H9 (cell line): ENCODE data around the gene BRD3OS. TPM values are rescaled to one million over a fixed set of nuclear protein-coding genes. Genes with fewer than 3 reads are reported as not detected.
"Not testable (repeated sequence)": the region's sequence is repeated elsewhere in the genome, so short reads cannot be mapped to it uniquely, and the experiment has no call there.

Source experiments
- DNase-seq: peaks from one replicate; pipeline ENCODE4 v3.0.0-alpha.2; 2017
- H2AFZ ChIP-seq: one replicate; pipeline ENCODE4 v1.6.1; 2013; ENCODE audit warnings: mild to moderate bottlenecking, low read length, control low read depth, moderate library complexity
- H2AK5ac ChIP-seq: 2 replicates; pipeline ENCODE4 v1.6.1; 2013; ENCODE audit warnings: low read length, control low read depth, mixed read lengths; ENCODE audit not compliant: insufficient read length
- H2BK120ac ChIP-seq: one replicate; pipeline ENCODE4 v1.6.1; 2013; ENCODE audit warnings: low read depth, mild to moderate bottlenecking, low read length, control low read depth, inconsistent platforms; ENCODE audit not compliant: poor library complexity, severe bottlenecking
- H2BK12ac ChIP-seq: 2 replicates; pipeline ENCODE4 v1.6.1; 2013; ENCODE audit warnings: low read length, control low read depth, mixed read lengths, low read depth; ENCODE audit not compliant: insufficient read length
- H2BK15ac ChIP-seq: 2 replicates; pipeline ENCODE4 v1.6.1; 2013; ENCODE audit warnings: low read depth, low read length, control low read depth
- H2BK20ac ChIP-seq: one replicate; pipeline ENCODE4 v1.6.1; 2013; ENCODE audit warnings: low read depth, mild to moderate bottlenecking, low read length, control low read depth, inconsistent platforms; ENCODE audit not compliant: poor library complexity, severe bottlenecking
- H2BK5ac ChIP-seq: 2 replicates; pipeline ENCODE4 v1.6.1; 2013; ENCODE audit warnings: low read length, control low read depth, mixed read lengths; ENCODE audit not compliant: insufficient read length
- H3K14ac ChIP-seq: 2 replicates; pipeline ENCODE4 v1.6.1; 2013; ENCODE audit warnings: low read length, control low read depth; ENCODE audit not compliant: insufficient read depth
- H3K18ac ChIP-seq: 2 replicates; pipeline ENCODE4 v1.6.1; 2013; ENCODE audit warnings: low read depth, mild to moderate bottlenecking, mixed read lengths, low read length, control low read depth; ENCODE audit not compliant: insufficient read length
- H3K23ac ChIP-seq: 2 replicates; pipeline ENCODE4 v1.6.1; 2013; ENCODE audit warnings: low read length, control low read depth, mixed read lengths, low read depth; ENCODE audit not compliant: insufficient read length
- H3K23me2 ChIP-seq: 2 replicates; pipeline ENCODE4 v1.6.1; 2013; ENCODE audit warnings: low read depth, mild to moderate bottlenecking, mixed read lengths, low read length, control low read depth; ENCODE audit not compliant: insufficient read length, poor library complexity, severe bottlenecking
- H3K27ac ChIP-seq: 2 replicates; pipeline ENCODE4 v1.5.1; 2013; ENCODE audit warnings: low read length, control low read depth, mixed read lengths, low read depth; ENCODE audit not compliant: insufficient read length
- H3K27me3 ChIP-seq: 2 replicates; pipeline ENCODE4 v1.6.1; 2013; ENCODE audit warnings: low read length, control low read depth, inconsistent platforms; ENCODE audit not compliant: insufficient read depth
- H3K4ac ChIP-seq: 2 replicates; pipeline ENCODE4 v1.6.1; 2013; ENCODE audit warnings: low read depth, mild to moderate bottlenecking, control low read depth, inconsistent platforms, low read length, moderate library complexity
- H3K4me1 ChIP-seq: 2 replicates; pipeline ENCODE4 v1.6.1; 2013; ENCODE audit warnings: low read length, control low read depth, inconsistent platforms; ENCODE audit not compliant: insufficient read depth
- H3K4me2 ChIP-seq: 2 replicates; pipeline ENCODE4 v1.6.1; 2013; ENCODE audit warnings: low read length, control low read depth, mixed read lengths; ENCODE audit not compliant: insufficient read length, insufficient read depth
- H3K56ac ChIP-seq: 2 replicates; pipeline ENCODE4 v1.6.1; 2013; ENCODE audit warnings: low read depth, mild to moderate bottlenecking, mixed read lengths, low read length, control low read depth; ENCODE audit not compliant: insufficient read length
- H3K79me1 ChIP-seq: 2 replicates; pipeline ENCODE4 v1.6.1; 2013; ENCODE audit warnings: low read depth, mild to moderate bottlenecking, moderate library complexity, low read length, control low read depth, inconsistent platforms; ENCODE audit not compliant: insufficient read depth, poor library complexity, severe bottlenecking
- H3K79me2 ChIP-seq: 2 replicates; pipeline ENCODE4 v1.6.1; 2013; ENCODE audit warnings: low read length, control low read depth, inconsistent platforms; ENCODE audit not compliant: insufficient read depth
- H3K9ac ChIP-seq: 2 replicates; pipeline ENCODE4 v1.6.1; 2013; ENCODE audit warnings: low read length, control low read depth, mixed read lengths; ENCODE audit not compliant: insufficient read length; ENCODE audit errors: extremely low read depth
- H3K9me3 ChIP-seq: one replicate; pipeline ENCODE4 v1.6.1; 2013; ENCODE audit warnings: low read depth, low read length, inconsistent platforms; ENCODE audit not compliant: control insufficient read depth
- H3T11ph ChIP-seq: one replicate; pipeline ENCODE4 v1.6.1; 2013; ENCODE audit warnings: mild to moderate bottlenecking, low read length, control low read depth, inconsistent platforms
- H4K20me1 ChIP-seq: one replicate; pipeline ENCODE4 v1.6.1; 2013; ENCODE audit not compliant: control insufficient read depth, insufficient read length, insufficient read depth
- H4K5ac ChIP-seq: 2 replicates; pipeline ENCODE4 v1.6.1; 2013; ENCODE audit warnings: low read depth, mild to moderate bottlenecking, mixed read lengths, low read length, control low read depth; ENCODE audit not compliant: insufficient read length
- H4K8ac ChIP-seq: replicated peaks from 2 replicates; pipeline ENCODE4 v1.6.1; 2013; ENCODE audit warnings: low read length, control low read depth, mixed read lengths, low read depth; ENCODE audit not compliant: insufficient read length
- H4K91ac ChIP-seq: 2 replicates; pipeline ENCODE4 v1.6.1; 2013; ENCODE audit warnings: low read depth, mild to moderate bottlenecking, moderate library complexity, mixed read lengths, low read length, control low read depth; ENCODE audit not compliant: insufficient read length
- H3K27ac Mint-ChIP-seq, 3 experiments: 2 replicates in 2 of 3; 3 replicates in 1 of 3; pipeline ENCODE4 v1.8.0; 2020 to 2021; ENCODE audit warnings: mixed read lengths in 3 of 3, mild to moderate bottlenecking in 1 of 3, moderate library complexity in 1 of 3
- H3K27me3 Mint-ChIP-seq: 2 replicates; pipeline ENCODE4 v1.8.0; 2021; ENCODE audit warnings: low read depth, mild to moderate bottlenecking, moderate library complexity, mixed read lengths
- H3K36me3 Mint-ChIP-seq, 3 experiments: 2 replicates in 2 of 3; 3 replicates in 1 of 3; pipeline ENCODE4 v1.8.0; 2020 to 2021; ENCODE audit warnings: low read depth in 3 of 3, mixed read lengths in 3 of 3; ENCODE audit not compliant: insufficient read depth in 1 of 3
- H3K4me1 Mint-ChIP-seq, 2 experiments: 2 replicates each; pipeline ENCODE4 v1.8.0; 2020; ENCODE audit warnings: mixed read lengths in 2 of 2
- H3K4me3 Mint-ChIP-seq, 2 experiments: 2 replicates in 1 of 2; 3 replicates in 1 of 2; pipeline ENCODE4 v1.8.0; 2020 to 2021; ENCODE audit warnings: mild to moderate bottlenecking in 2 of 2, mixed read lengths in 2 of 2, moderate library complexity in 1 of 2
- H3K9me3 Mint-ChIP-seq, 2 experiments: 2 replicates in 1 of 2; 3 replicates in 1 of 2; pipeline ENCODE4 v1.8.0; 2020; ENCODE audit warnings: mild to moderate bottlenecking in 2 of 2, mixed read lengths in 2 of 2, moderate library complexity in 1 of 2
- CTCF ChIP-seq: fragments of 200-600 bp; sonication (generic); conservative IDR thresholded peaks from 3 replicates; pipeline ENCODE4 v1.8.0; 2021; ENCODE audit warnings: antibody characterized with exemption, mild to moderate bottlenecking
- WGBS: extraction: QIAGEN DNeasy Blood & Tissue Kit; methylation state at CpG from one replicate; pipeline ENCODE4 v1.1.7; 2013; ENCODE audit warnings: missing lambda C conversion rate, low lambda C conversion rate, mixed read lengths; ENCODE audit not compliant: insufficient read length; ENCODE audit errors: extremely low coverage; 5-methylcytosine and 5-hydroxymethylcytosine counted together
- total RNA-seq: library from RNA; stranded (reverse); gene quantifications from 2 replicates; pipeline ENCODE4 v1.2.1, GENCODE V29; 2021

Gene BRD3OS
- total RNA-seq, 1 experiment from 2014 or later: 16.4 TPM

GRCh38 chr9:133987946-133988665, 37.2 kb upstream of the BRD3OS start:
- WGBS: no CpG with 5 or more reads among the region's 16 CpGs
- peaks cover 32 to 39% of the 10 kb centered on the region in 2 experiments for H3K4me1 Mint-ChIP-seq
- no peak for TF ChIP-seq CTCF
- H3K23me2 ChIP-seq: peaks cover 10% of the 10 kb centered on the region
- H3K9me3 Mint-ChIP-seq: no peaks in the 10 kb centered on the region; a peak in 1 of 5 replicates
- H3K9me3 ChIP-seq: no peaks in the 10 kb centered on the region
- H3K27ac ChIP-seq: no peak overlapping the region
- H3K14ac ChIP-seq: no peak overlapping the region
- no peak overlapping the region for H4K91ac ChIP-seq
- H3K18ac ChIP-seq: no peak overlapping the region
- H3K4me2 ChIP-seq: no peak overlapping the region
- DNase-seq: no peak
- H3K27me3 Mint-ChIP-seq: no peaks in the 10 kb centered on the region
- no peak overlapping the region for H2AK5ac ChIP-seq
- H3K27ac Mint-ChIP-seq: no peak overlapping the region
- H3K79me2 ChIP-seq: peaks cover 38% of the 10 kb centered on the region; the same call in 1 of the 2 replicates
- H4K20me1 ChIP-seq: no peaks in the 10 kb centered on the region
- H3K56ac ChIP-seq: no peak overlapping the region
- no peak overlapping the region for H3K9ac ChIP-seq
- H3K4me1 ChIP-seq: no peaks in the 10 kb centered on the region; the same call in 1 of the 2 replicates
- H2BK20ac ChIP-seq: no peak overlapping the region
- no peak overlapping the region for H2BK120ac ChIP-seq
- H2BK5ac ChIP-seq: no peak overlapping the region
- H3K36me3 Mint-ChIP-seq: peaks cover 0 to 5% (median 5%) of the 10 kb centered on the region in 3 experiments; a peak in 3 of 7 replicates
- H4K5ac ChIP-seq: no peak overlapping the region
- no peak overlapping the region for H4K8ac ChIP-seq
- H2AFZ ChIP-seq: no peak overlapping the region
- no peak overlapping the region for H3T11ph ChIP-seq
- H3K23ac ChIP-seq: no peak overlapping the region
- no peaks in the 10 kb centered on the region for H3K27me3 ChIP-seq
- H3K4ac ChIP-seq: no peak overlapping the region
- H2BK15ac ChIP-seq: no peak overlapping the region
- H2BK12ac ChIP-seq: no peak overlapping the region
- H3K79me1 ChIP-seq: peaks cover 8% of the 10 kb centered on the region
- 0 out of 5 replicates have a peak overlapping the region, but pooled peaks of 1 of the 2 experiments have one; percentile 9 for H3K4me3 Mint-ChIP-seq

GRCh38 chr9:133988771-133989170, 36.5 kb upstream of the BRD3OS start:
- not testable (repeated sequence) for H2BK12ac ChIP-seq, H3K14ac ChIP-seq, H2BK15ac ChIP-seq, DNase-seq, H3K9me3 Mint-ChIP-seq, H3K4me3 Mint-ChIP-seq, H4K20me1 ChIP-seq, H3K23ac ChIP-seq, H3K18ac ChIP-seq, H2AK5ac ChIP-seq, H3T11ph ChIP-seq, H3K36me3 Mint-ChIP-seq, H3K4ac ChIP-seq, H3K4me2 ChIP-seq, H3K9ac ChIP-seq, H2BK120ac ChIP-seq, H2AFZ ChIP-seq, H3K27ac Mint-ChIP-seq, H3K27ac ChIP-seq, H3K27me3 Mint-ChIP-seq, H3K9me3 ChIP-seq, H3K27me3 ChIP-seq, H2BK20ac ChIP-seq, H3K56ac ChIP-seq, H4K5ac ChIP-seq, H3K4me1 ChIP-seq, H4K8ac ChIP-seq, H3K79me1 ChIP-seq, H2BK5ac ChIP-seq, H4K91ac ChIP-seq
- peaks cover 15% of the 10 kb centered on the region for H3K23me2 ChIP-seq
- H3K79me2 ChIP-seq: peaks cover 36% of the 10 kb centered on the region; the same call in 1 of the 2 replicates
- WGBS: no CpG with 5 or more reads among the region's 14 CpGs
- peaks cover 28 to 35% of the 10 kb centered on the region in 2 experiments for H3K4me1 Mint-ChIP-seq
